NCI-H1436 (cell line): ENCODE data around the gene TAF8.
"Not testable (repeated sequence)": the region's sequence is repeated elsewhere in the genome, so short reads cannot be mapped to it uniquely, and the experiment has no call there.

Source experiments
- DNase-seq: peaks from one replicate; lab custom pipeline; 2025; lab: John Stamatoyannopoulos, UW

TAF8 gene

DNA sequence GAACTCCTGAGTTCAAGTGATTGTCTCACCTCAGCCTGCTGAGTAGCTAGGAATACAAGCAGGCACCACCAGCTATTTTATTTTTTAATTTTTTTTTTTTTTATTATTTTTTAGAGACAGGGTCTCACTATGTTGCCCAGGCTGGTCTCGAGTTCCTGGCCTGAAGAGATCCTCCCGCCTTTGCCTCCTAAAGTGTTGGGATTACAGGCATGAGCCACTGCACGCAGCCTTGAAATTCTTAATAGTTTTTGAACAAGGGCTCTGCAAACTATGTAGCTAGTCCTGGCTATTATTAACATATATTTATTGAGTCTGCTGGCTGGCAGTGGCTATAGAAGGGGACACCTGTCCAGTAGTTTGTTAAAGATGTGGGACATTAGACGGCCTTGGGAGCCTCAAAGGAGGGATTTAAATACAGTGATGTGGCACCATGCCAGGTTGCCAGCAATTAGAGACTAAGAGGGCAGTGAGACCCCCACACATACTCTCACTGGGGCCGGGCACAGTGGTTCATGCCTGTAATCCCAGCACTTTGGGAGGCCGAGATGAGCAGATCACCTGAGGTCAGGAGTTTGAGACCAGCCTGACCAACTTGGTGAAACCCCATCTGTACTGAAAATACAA lies 21.1 kb upstream of the TAF8 start:
- no peak for DNase-seq

DNA sequence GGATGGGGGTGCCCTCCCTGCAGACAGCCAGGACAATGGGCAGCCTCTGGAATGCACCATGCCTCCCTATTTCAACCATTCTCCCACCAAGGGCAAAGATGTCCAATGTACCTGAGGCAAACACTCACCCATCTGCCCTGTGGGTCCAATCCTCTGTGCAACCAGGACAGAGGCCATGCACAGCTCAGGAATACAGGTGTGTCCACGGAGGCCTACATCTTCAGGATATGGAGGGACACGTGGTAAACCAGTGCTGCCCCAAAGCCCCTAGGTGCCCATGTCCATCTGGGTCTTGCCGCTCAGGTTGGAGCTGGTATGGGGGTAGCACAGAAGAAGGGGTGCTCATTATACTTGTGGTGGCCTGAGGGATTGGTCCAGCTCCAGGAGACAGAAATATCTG lies 20.4 kb upstream of the TAF8 start:
- DNase-seq = no peak

DNA sequence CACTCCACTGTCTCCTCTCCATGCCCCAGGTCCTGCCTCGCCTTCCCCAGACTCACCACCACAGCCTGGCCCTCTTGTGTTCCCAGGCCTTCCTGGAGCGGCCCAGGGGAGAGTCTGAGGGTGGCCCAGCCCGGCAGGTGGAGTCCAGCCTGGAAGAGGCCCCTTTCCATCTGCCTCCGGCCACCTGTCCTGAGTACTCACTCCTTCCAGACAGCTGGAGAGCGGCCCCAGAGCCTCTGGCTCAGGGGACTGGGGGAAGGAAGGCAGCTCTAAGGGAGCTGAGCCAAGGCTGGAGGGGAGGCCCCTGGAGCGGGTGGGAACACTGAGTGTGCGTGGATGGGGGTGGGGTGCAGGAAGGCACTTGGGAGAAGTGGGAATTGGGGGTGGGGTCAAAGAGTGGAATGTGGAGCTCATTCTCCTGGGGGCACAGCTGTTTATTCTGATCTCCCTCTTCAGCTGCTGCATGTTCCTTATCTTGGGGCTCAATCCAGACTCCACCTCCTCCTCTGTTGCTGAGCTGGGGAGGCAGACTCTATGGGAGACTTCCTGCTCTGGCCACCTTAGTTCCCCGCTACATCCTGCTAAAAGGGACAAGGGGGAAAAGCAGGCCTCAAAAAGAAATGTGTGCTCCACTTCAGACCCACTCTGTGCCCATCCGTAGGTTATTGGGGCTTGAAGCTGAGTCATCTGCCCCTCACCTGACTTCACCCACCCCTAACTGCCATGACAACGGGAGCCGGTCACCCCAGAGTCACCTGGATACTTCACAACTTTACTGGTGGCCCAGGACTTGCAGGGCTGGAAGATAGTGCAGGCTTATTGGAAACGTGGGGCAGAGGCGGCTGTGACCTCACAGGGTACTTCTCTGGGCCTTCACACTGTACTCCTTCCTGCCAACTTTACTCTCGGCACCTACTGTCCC lies 19.5 kb upstream of the TAF8 start:
- no peak for DNase-seq

DNA sequence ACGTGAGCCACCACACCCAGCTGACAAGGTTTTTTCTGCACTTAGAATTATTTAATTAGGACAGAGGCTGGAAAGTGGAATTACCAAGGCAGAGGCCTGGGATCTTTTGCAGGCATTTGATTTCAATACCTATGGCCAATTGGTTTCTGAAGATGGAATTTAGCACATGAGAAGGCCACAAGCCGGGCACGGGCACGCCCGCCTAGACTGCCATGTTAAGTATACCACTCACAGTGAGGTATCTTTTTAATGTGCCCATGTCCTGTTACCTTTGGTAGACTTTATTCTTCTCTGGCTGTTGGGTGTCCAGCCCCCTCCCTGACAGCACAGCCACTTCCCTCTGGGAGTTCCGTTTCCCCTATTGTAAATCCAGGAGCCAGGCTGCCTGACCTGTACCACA lies 18.0 kb upstream of the TAF8 start:
- no peak for DNase-seq

DNA sequence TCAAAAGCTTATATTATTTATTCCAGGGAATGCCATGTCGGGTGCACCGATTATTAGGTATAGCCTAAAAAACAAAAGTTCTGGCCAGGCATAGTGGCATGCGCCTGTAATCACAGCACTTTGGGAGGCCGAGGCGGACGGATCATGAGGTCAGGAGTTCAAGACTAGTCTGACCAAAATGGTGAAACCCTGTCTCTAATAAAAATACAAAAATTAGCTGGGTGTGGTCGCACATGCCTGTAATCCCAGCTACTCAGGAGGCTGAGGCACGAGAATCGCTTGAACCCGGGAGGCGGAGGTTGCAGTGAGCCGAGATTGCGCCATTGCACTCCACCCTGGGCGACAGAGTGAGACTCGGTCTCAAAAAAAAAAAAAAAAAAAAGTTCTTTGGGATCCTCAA lies 12.7 kb upstream of the TAF8 start:
- not testable (repeated sequence) for DNase-seq

DNA sequence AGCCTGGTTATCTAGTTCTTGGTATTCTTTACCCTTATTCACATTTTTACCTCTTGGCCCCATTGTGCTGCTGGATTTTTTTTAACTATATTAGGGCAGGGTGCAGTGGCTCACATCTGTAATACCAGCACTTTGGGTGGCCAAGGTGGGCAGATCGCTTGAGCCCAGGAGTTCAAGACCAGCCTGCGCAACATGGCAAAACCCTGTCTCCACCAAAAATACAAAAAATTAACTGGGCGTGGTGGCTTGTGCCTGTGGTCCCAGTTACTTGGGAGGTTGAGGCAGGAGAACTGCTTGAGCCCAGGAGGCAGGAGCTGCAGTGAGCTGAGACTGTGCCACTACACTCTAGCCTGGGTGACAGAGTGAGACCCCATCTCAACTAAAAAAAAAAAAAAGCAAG lies 12.2 kb upstream of the TAF8 start:
- DNase-seq = no peak

DNA sequence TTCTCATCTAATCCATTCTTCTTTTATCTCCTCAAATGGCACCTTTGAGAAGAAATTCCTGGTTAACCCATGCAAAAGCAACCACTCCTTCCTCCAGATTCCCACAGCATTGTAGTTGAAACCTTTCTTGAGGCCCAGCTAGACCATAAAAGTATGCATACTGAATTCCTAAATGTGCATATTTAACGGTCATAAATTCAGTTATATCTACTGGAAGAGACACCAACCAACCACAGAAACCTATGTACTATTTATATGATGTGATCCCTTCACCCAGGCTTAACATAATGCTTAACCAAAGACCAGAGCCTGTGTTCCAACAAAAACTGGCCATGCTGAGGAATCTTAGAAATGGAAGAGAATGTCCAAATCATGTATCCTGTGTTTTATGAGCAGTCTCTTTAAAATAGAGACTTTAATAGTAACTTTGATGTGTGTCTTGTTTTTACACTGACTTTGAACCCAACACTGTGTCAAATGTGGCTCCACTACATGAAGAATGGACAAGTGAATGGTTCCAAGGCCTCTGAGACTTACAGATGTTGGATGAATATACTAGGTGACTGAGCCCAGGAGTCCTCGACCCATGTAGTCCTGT lies 11.4 kb upstream of the TAF8 start:
- DNase-seq = no peak

DNA sequence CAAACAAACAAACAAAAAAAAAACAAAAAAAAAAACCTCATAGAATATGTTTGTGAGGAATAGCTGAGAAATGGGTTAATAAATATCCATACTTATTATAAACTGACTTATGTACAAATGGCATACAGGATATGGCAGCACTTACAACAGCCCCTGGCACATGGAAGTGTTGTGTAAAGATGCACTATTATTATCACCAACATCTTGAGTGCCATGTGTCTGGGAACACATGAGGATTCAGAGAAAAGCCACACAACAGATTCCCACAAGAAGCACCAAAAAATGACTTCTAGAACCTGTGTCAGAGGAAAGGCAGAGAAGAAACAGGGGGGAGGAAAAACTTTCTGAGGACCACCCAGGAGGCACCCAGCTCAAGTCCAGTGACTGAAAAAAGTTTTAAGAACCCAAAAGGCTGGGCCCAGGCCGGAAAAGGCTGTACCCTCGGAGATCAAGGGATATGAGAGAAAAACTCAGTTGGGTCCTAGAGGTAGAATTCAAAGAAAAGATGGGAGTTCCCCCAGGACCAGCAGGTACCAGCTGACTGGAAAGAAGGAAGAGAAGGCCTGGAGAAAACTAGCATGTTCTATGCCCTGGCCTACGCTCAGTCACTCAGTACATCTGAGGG lies 9.4 kb upstream of the TAF8 start:
- DNase-seq = no peak

DNA sequence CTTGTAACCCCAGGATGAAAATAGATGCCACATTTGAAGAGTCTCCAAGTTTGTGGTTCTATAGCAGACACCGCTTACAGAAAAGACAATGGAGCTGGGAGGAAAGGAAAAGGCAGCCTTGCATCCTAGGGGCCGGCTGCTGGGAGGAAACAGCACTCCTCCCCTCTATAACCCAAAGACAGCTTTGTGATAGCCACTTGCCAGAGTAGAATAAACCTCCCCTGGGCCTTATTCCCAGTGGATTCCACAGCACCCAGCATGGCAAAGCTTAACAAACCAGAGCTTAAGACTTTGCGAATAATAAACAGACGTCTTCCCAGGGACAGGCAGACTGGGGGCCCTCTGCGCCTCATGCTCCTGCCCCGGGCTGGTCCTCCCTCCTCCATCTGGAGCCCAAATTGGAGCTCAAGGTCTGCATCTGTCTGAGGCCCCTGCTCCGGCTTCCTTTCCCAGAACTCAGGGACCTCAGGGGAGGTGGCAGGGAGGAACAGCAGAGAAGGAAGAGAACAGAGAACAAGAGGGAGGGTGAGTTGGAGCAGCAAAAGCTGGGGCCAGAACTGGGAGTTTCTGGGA lies 8.8 kb upstream of the TAF8 start:
- no peak for DNase-seq

DNA sequence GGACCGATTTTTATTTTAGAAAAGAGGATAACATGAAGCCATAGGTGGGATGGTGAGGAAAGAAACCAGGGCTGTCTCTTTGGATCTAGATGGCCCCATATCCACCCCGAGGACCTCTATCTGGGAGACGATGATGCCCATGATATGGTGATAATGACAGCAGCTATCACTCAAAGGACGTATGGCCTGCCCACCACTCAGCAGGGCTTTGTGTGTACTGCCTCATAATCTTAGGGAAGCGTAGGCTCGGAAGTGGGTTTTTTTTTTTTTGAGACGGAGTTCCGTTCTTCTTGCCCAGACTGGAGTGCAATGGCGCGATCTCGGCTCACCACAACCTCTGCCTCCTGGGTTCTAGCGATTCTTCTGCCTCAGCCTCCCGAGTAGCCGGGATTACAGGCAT lies 8.2 kb upstream of the TAF8 start:
- DNase-seq = no peak

DNA sequence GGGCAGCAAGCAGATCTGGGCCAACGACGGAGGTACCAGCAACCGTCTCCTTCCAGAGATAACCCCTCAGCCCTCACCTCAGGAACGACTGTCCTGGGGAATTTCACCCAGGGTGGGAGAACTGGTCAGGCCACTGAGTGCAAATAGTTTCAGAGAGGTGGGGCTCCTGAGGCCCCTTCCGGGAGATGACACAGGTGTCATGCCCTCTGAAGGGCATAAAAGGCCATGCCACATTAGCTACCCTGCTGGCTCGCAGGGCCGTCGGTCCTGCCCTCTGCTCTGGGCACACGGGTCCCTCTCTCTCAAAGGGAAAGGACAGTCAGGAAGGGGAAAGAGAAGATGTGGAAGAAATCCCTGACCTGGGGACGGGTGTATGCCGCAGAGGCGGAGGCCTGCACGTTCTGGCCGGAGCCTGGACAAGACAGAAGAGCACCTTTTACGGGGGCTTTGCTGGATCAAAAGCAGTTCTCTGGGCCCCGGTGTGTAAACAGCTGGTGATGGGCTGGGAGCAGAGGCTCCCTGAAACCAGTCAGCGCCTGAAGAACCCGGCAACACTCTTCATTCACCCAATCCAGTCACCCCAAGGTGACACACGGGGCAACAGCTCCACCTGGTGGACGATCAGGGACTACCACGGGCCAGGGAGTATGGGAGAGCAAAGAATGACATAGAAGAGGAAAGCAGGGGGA lies 6.4 kb upstream of the TAF8 start:
- peak; percentile 81 for DNase-seq

DNA sequence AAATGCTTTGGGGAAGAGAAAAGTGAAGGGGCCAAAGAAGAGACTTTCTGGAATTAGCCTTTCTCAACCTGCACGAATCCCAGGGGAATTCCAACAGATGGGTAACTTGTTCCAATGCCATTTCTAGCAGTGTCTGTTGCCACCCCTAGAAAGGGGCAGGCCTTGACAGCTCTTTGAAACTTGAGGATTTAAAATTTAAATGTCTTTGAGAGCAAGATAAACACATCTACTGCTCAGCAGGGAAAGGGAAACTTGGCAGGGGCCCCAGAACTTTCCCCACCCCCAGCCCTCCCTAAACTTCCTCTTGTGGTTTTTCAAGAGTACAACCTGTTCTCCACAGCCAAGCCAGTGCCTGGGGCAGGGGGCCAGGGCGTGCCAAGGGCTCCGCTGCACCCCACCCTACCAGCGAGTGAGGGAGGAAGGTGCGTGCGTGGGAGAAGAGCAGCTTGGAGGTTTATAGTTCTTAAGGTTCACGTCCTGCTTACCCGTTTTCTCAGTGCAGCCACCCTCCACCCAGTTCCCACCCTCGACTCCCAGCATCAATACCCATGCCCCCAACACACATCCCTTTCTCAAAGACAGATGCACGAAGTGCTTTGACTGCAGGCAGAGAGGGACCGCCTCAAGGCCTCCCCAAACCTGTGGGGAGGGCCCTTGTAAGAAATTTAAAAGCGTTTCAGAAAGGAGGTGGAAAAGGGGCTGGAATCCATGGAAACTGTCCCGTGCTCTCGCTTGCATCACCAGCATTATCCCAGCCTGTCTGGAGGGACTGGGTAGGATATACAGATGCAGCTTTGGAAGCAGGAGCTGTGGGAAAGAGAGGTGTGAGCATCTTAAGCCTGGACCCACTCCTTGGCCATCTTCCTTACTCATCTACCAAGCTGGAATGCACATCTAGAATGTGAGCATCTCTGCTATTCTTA lies 4.5 kb upstream of the TAF8 start:
- peak; percentile 26 for DNase-seq

DNA sequence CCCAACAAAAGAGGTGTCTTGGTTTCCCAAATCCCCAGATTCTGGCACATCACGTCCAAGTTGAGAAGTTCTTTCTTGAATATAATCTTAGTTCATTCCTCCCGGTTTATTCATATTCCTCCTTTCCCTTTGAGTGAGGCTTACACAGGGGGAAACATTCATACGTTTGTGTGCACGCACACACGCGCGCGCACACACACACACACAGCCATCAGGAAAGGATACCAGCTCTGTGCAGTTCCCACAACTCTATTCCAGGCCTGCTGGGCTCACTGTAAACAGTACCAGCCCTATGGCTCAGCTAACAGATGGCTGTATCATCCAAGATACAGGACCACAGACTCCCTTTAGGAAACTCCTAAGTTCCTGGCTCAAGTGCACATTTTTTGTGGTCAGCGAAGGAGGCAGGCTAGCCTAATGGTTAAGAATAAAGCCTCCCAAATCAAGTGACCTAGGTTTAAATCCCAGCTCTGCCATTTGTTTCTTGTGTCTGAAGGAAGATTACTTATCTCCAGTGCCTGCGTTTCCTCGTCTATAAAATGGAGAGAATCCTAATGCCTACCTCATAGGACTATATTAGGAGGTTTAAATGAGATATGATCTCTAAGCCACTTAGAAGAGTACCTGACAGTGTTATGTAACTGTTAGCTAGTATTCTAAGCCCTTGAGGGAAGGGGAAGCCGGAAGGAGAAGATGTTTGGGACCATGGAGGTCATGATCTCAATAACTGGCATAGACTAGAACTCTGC lies 3.7 kb upstream of the TAF8 start:
- no peak for DNase-seq

DNA sequence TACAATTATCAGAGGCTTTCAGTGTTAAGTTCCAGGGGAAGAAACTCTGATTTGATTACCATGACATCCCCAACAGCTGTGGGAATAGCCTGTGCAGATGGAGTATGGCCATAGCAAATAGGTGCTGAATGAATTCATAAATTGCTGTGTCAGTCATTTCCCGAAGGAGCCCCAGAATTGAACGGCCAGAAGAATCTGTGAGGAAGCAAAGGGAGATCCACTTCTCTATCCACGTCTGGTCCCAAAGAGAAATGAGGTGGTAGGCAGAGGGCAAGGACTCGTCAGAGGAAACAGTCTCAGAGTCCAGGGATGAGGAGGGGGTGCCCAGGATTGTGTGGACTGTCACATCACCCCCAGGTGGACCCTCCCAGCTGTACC lies 3.1 kb upstream of the TAF8 start:
- no peak for DNase-seq

DNA sequence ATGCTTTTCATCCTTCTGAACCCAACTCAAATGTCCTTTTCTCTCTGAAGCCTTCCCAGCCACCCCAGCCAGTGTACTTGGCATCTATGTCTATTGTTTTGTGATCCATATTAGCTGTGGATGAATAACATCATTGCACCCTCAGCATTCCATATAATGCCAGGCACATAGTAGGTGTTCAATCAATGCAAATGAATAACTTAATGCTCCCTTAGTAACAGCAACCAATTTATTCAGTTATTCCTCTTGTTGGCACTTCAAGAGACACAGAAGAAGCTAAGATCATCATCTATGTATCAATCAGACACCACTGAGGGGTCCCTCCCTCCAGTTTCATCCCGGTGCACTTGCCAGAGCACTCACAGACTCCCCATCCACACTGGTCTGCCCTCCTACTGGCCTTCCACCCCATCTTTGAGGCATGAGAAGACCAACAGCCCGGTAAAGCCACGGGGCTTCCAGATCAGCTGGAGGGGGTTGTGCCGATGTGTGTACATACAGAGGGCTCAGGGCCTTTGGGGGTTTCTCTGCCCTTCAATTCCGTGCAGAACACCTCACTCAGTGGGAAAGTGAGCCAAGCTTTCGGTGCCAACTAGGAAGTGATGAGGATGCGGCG lies 2.4 kb upstream of the TAF8 start:
- no peak for DNase-seq

DNA sequence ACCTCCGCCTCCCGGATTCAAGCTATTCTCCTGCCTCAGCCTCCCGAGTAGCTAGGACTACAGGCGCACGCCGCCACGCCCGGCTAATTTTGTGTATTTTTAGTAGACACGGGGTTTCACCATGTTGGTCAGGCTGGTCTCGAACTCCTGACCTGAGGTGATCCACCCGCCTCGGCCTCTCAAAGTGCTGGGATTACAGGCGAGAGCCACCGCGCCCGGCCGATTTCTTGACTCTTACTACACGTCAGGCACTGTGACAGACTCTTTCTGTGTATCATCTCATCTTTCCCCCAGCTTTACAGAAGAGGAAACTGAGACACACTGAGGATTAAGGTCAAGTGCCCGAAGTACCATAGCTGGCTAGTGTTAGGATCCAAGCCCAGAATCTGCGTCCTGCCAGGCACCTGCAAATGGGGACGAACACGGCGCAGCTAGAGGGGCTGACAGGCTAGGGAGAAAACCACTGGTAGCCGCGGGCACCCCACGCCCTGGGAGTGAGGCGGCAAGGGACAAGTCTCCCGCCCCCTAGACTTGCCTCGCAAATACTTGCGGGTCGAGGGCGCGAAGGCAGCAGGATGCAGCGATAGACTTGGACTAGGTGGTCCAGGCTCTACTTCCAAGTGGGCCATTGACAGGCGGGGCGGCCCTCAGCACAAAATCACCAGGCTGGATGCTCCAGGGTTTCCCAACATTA lies 1.1 kb upstream of the TAF8 start:
- DNase-seq = no peak

DNA sequence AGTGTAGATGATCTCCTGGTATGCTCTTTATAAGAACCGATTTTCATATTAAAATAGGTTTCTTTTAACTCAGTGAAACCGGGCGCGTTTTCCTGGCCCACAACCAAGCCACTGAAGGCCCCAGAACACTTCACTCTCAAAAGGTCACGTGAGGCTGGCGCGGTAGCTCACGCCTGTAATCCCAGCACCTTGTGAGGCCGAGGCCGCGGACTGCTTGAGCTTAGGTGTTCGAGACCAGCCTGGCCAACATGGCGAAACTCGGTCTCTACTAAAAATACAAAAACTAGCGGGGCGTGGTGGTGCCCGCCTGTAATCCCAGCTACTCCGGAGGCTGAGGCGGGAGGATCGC lies 402 bp upstream of the TAF8 start:
- DNase-seq = no peak

DNA sequence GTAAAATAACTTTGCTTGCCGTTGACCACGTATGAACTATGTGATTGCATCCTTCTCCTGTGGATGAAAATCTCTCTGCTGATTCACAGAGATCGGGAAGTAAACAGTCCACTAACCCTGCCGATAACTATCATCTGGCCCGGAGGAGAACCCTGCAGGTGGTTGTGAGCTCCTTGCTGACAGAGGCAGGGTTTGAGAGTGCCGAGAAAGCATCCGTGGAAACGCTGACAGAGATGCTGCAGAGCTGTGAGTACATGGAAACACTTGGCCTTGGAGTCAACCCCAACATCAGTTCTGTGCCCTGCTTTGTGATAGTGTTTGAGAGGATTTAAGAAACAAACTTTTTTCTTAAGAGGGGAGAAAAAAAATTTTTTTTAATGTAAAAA lies 937 bp downstream of the TAF8 start:
- no peak for DNase-seq

DNA sequence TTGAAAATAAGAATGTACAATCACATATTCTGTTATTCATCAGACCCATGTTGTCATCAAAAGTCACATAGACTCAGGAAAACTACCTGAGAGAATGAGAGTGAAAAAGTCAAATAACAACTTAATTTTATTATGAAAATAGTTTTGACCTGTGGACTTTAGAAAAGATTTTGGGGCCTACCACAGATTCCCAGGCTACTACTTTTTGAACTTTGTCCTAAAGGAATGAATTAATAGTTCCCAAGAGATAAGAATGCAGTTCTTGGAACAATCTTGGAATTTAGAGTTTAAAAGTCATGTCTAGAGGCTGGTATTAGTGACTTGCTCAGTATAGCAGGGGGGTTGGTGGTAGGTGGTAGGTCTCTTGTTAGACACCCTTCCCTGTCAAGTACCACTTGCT lies 3.3 kb downstream of the TAF8 start:
- DNase-seq = no peak
